Coronary artery (tissue), 2 donors: ENCODE data around the gene IFRD2.
A peak's percentile ranks its signal among the peaks of the same experiment; 100 is the strongest.

Source experiments
- DNase-seq: peaks from one replicate; pipeline ENCODE4 v3.0.0-alpha.2; 2017; ENCODE audit warnings: low spot score
- H3K27ac ChIP-seq, 2 donors: fragments of 200-600 bp; sonication (generic); one replicate each; pipeline ENCODE4 v1.5.1; 2016 to 2019
- H3K4me3 ChIP-seq: fragments of 200-600 bp; sonication (generic); 2 replicates; pipeline ENCODE4 v1.5.1; 2016; ENCODE audit warnings: mild to moderate bottlenecking, moderate library complexity
- TF ChIP-seq, protein P1 (sequence below): fragments of 200-600 bp; sonication (generic); IDR thresholded peaks from one replicate; pipeline ENCODE4 v1.5.1; 2019; ENCODE audit warnings: antibody characterized with exemption

IFRD2 gene

DNA sequence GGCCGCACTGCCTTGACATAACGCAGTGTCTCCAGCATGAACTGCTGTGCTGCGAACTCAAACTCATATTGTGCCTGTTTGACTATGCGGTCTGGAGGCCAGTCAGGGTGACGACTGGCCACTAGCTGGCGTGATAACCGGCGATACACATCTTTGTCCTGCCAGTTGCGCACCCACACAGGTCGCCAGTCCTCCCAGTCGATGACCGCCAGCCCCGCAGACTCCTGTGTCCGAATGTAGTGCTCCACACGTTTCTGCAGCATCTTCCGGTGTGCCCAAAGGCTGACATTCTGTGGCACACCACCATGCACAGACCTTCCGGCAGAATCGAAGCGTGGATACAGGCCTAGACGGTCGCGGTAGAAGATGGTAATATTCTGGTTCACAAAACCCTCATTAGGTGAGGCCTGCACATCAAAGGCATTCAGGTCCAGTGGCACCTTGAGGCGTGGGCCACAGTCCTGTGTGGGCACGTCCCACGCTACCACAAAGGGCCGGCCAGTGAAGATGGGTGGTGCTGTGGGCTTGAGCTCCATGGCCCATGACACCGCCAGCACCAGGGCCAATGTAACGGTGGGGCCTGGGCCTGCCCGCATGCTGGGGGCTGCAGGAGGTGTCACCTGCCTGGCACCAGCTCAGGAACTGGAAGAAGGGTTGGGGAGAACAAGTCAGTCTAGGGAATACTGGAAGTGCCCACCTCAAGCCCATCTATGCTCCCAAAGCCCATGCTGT, 27.8 kb upstream of the IFRD2 start:
- TF ChIP-seq, protein P1, sequence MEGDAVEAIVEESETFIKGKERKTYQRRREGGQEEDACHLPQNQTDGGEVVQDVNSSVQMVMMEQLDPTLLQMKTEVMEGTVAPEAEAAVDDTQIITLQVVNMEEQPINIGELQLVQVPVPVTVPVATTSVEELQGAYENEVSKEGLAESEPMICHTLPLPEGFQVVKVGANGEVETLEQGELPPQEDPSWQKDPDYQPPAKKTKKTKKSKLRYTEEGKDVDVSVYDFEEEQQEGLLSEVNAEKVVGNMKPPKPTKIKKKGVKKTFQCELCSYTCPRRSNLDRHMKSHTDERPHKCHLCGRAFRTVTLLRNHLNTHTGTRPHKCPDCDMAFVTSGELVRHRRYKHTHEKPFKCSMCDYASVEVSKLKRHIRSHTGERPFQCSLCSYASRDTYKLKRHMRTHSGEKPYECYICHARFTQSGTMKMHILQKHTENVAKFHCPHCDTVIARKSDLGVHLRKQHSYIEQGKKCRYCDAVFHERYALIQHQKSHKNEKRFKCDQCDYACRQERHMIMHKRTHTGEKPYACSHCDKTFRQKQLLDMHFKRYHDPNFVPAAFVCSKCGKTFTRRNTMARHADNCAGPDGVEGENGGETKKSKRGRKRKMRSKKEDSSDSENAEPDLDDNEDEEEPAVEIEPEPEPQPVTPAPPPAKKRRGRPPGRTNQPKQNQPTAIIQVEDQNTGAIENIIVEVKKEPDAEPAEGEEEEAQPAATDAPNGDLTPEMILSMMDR = no peak
- Histone ChIP-seq H3K27ac (peak overlapping the region in 1 of 2 donors; percentile 91), H3K4me3 (peak overlapping the region; percentile 85)
- DNase-seq = no peak

DNA sequence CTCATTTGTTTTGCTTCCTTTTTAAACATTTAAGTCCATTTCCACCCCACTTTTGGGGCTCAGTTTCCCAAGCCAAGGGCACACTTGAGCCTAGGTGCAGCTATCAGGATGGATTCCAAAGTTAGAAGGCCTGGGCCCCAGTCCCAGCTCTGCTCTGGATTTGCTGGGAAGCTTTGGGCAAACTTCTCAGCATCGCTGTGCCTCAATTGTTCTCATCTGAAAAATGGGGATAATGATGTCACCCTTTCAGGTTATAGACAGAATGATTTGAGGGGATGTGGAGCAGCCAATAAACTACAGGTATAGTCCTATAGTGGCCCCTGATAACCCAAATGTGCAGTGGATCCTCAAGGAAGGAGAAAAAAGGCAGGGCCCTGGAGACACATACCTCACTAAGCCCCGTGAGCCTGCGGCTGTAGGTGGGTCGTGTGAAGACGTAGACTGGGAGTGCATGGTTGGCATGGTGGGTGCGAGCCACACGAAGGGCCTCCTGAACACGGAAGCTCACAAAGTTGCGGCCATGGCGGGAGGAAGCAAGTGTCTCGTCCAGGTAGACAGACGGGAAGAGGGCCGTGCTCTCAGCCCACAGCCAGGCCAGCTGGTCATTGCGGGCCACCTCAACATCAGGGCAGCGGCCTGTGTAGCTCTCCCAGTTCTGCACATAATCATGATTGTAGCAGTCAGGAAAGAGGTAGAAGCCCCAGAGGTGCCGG, 27.1 kb upstream of the IFRD2 start:
- Histone ChIP-seq H3K4me3 (peak overlapping the region; percentile 85), H3K27ac (peak overlapping the region in 1 of 2 donors; percentile 91)
- TF ChIP-seq, protein P1 = no peak
- DNase-seq = no peak

DNA sequence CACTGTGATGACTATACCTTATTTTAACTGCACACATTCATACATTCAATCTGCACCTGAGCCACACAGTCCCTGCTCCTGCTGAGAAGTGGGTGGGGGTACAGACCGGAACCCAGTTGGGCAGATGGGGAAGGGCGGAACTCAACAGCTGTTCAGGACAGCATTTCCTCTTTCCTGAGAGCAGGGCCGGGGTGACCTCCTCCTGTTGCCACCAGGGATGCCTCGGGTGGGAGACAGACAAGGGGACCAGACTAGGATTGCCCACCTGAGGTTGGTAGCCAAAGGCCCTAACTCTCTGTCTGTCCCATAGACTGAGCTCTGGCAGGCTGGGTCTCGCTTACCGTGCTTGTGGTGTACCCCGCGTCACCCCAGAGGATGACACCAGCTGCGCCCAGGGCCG, 26.4 kb upstream of the IFRD2 start:
- Histone ChIP-seq H3K27ac (peak overlapping the region in 1 of 2 donors; percentile 17), H3K4me3 (peak overlapping the region; percentile 85)
- TF ChIP-seq, protein P1 = no peak
- DNase-seq = no peak

DNA sequence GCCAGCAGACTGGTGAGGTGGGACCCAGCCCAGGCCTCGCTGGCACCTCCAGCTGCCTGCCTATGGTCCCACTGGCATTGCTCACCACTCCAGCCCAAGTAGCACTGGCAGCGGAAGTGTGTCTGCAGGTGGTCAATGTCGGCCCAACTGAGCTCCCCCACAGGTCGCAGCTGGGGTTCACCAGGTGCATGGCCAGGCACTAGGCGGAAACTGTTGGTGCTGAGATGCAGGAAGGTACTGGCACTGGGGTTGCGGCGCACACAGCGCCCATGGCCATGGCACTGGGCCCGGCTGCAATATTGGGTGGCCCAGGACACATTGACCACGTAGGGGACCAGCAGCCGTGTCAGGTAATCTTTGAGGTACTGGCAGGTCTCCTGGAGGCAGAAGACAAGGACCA, 25.9 kb upstream of the IFRD2 start:
- peak overlapping the region; percentile 85 for H3K4me3 ChIP-seq
- no peak for DNase-seq
- TF ChIP-seq, protein P1 = no peak
- peak overlapping the region in 1 of 2 donors; percentile 17 for H3K27ac ChIP-seq

DNA sequence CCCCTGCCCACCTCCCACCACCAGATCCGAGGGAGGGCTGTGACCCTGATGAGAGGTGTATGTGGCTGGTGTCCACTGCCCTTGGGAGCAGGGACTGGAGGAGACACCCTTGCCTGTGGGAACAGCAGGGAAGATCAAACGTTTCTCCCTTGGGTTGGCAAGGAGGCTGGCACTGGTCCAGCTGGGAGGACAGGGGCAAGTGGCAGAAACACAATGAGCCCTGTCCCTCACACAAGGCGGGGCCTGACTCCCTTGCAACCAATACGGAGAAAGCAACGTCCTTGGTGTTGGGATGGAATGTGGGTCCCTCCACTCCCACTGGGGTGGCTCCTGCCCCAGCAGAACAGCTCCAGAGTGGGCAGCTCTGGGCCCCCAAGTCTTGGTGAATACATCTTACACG, 25.1 kb upstream of the IFRD2 start:
- DNase-seq = no peak
- Histone ChIP-seq H3K27ac (peak overlapping the region in 1 of 2 donors; percentile 53), H3K4me3 (no peak overlapping the region)
- TF ChIP-seq, protein P1 = no peak

DNA sequence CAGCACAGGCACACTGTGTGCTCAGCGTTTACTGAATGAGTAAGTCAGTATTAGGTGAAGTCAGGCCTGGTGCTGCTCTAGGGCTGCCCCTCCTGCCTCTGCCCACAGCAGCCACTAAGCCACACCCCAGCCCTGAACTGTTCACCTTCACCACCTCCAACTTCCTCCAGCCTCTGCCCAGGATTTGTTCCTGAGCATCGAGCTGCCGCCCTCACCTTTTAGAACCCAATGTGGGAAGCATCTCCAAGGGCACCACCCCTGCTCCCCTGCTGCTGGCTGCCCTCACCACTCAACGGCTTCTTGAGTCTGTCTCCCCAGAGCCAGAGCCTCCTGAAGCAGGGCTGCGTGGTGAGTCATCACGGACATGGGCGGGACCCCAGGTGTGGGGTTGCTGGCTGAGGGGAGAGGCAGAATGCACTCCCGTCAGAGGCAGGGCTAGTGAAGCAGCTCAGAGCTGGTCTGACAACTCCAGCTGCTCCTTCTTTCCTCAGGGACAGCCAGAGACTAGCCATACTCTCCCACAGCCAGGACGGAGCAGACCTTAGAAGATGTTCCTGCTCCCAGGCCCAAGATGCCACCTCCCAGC, 24.5 kb upstream of the IFRD2 start:
- TF ChIP-seq, protein P1 = no peak
- Histone ChIP-seq H3K4me3 (no peak overlapping the region), H3K27ac (peak overlapping the region in 1 of 2 donors; percentile 53)
- no peak for DNase-seq
